ENCODE results near the gene ISM2.

The ISM2 gene

GRCh38 chr14:77475432-77476115 is 23.0 kb downstream of the ISM2 start:
- no peaks in the 10 kb centered on the region for H3K4me1 ChIP-seq
- no peak overlapping the region for H3K27ac ChIP-seq
- H3K4me3 ChIP-seq = no peak overlapping the region
- no peaks in the 10 kb centered on the region for H3K9me3 ChIP-seq
- no peaks in the 10 kb centered on the region for H3K36me3 ChIP-seq
- no peaks in the 10 kb centered on the region for H3K27me3 ChIP-seq
- DNase-seq = peak in 1 of 2 donors; percentile 59
- TF ChIP-seq CTCF (IDR thresholded peaks at IDR 0.05) = no peak
- intact Hi-C loops (cut with DNase I; ENCODE audit: low total_unique reads) = no loop called here

GRCh38 chr14:77474479-77475177 is 24.0 kb downstream of the ISM2 start:
- peak in 1 of 2 donors; percentile 52 for DNase-seq
- no peak for TF ChIP-seq CTCF (IDR thresholded peaks at IDR 0.05)
- no peaks in the 10 kb centered on the region for H3K27me3 ChIP-seq
- H3K4me3 ChIP-seq = no peak overlapping the region
- H3K27ac ChIP-seq = no peak overlapping the region
- peaks cover 0 to 8% (median under 1%) of the 10 kb centered on the region in 3 donors for H3K36me3 ChIP-seq
- H3K9me3 ChIP-seq = no peaks in the 10 kb centered on the region
- no peaks in the 10 kb centered on the region for H3K4me1 ChIP-seq
- intact Hi-C loops (cut with DNase I; ENCODE audit: low total_unique reads) = no loop called here

GRCh38 chr14:77473921-77474320 is 24.7 kb downstream of the ISM2 start:
- no peak for TF ChIP-seq CTCF (IDR thresholded peaks at IDR 0.05)
- no peaks in the 10 kb centered on the region for H3K27me3 ChIP-seq
- DNase-seq = no peak
- intact Hi-C loops (cut with DNase I; ENCODE audit: low total_unique reads) = no loop called here
- H3K27ac ChIP-seq = no peak overlapping the region
- H3K36me3 ChIP-seq = peaks cover 4 to 15% (median 8%) of the 10 kb centered on the region in 3 donors
- no peaks in the 10 kb centered on the region for H3K4me1 ChIP-seq
- H3K9me3 ChIP-seq = no peaks in the 10 kb centered on the region
- H3K4me3 ChIP-seq = no peak overlapping the region

- Histone ChIP-seq H3K9me3 (no peaks in the 10 kb centered on the region), H3K36me3 (peaks cover 38 to 51% (median 42%) of the 10 kb centered on the region in 3 donors), H3K4me1 (no peaks in the 10 kb centered on the region), H3K27me3 (no peaks in the 10 kb centered on the region), H3K4me3 (no peak overlapping the region), H3K27ac (no peak overlapping the region)
- DNase-seq = no peak
- TF ChIP-seq CTCF (IDR thresholded peaks at IDR 0.05) = no peak
- intact Hi-C loops (cut with DNase I; ENCODE audit: low total_unique reads) = no loop called here
These were observed 28.3 kb downstream of the ISM2 start for GRCh38 chr14:77470224-77470870.

GRCh38 chr14:77469539-77469938 is 29.1 kb downstream of the ISM2 start:
- no peak overlapping the region for H3K4me3 ChIP-seq
- no peaks in the 10 kb centered on the region for H3K9me3 ChIP-seq
- no peak for DNase-seq
- no peaks in the 10 kb centered on the region for H3K27me3 ChIP-seq
- no peaks in the 10 kb centered on the region for H3K4me1 ChIP-seq
- peaks cover 46 to 59% (median 50%) of the 10 kb centered on the region in 3 donors for H3K36me3 ChIP-seq
- intact Hi-C loops (cut with DNase I; ENCODE audit: low total_unique reads) = no loop called here
- no peak for TF ChIP-seq CTCF (IDR thresholded peaks at IDR 0.05)
- H3K27ac ChIP-seq = no peak overlapping the region
